Fibroblast of skin of left biceps (primary cell): ENCODE results near the gene PDZRN4.
"Not testable (repeated sequence)": the region's sequence is repeated elsewhere in the genome, so short reads cannot be mapped to it uniquely, and the experiment has no call there.

ENCODE experiments used
- DNase-seq, 2 experiments: peaks; one replicate each; pipeline ENCODE4 v3.0.0-alpha.2; 2013; ENCODE audit warnings: low read depth in 2 of 2

PDZRN4 gene

DNA sequence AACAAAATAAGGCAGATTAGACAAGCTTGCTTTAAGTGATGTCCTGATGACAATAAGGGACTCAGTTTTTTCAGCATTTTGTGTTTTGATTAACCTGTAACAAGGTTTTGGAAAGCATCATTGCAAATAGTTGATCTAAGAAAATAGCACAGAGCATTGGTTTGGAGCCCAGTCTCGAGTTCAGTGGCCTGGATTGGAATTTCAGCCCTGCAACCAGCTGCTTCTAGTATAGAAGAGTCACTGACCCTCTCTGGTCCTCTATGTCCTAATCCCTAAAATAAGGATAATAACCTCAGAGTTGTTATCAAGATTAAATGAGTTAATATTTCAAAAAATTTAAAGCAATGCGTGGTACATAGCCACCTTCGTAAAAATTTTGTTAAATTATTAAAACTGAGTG, 25.5 kb downstream of the PDZRN4 start:
- DNase-seq = no peak

DNA sequence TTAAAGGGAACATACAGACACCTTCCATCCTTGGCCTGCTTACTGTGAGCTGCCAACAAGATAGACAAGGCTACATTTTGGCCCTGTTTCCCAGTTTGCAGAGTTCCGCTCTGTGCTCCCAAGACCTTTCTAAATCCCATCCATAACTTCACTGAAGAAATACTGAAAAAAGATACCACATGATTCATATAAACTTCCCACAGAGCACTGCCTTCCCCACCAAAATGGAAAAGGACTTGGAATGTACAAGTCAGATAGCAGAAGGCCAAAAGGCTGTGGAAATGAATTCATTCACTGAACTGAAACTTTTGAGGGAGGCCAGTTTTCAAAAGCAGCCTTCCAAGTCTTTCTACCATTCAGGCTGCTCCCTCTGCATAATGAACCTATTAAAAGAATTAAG, 29.6 kb downstream of the PDZRN4 start:
- no peak for DNase-seq

DNA sequence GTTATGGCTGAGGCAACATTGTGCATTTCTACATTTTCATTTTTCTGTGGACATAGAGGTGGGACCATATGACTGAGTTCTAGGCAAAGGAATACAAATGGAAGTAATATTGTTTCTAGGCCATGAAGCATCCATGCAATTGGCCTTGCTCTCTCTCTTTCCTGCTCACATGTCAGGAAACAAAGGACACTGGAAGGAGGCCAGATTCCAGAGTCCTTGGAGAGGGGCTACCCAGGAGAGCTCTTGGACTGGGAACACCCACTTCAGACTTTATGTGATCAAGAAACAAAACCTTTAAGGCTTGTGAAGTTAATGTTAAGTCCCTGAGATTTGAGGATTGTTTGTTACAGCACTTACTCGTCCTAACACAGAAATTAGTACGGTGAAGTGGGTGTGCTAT, 32.8 kb downstream of the PDZRN4 start:
- no peak for DNase-seq

DNA sequence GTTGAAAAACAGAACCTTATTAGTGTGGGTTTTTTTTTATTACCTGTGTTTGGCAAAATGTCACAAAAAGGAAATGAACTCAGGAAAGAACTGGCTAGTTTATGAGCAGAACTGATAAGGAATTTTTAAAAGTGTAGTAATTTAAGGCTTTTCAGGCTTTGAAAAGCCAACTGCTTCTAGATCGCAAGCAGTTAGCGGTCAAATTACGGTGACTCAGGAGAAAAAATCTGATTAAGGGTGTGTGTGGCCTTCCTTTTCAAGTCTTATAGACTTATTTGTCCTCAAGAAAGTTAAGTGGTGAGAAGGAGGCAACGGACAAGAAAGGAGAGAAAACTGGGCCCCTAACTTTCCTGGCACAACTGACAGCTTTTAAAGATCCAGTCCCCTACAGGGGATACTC, 33.4 kb downstream of the PDZRN4 start:
- no peak for DNase-seq

DNA sequence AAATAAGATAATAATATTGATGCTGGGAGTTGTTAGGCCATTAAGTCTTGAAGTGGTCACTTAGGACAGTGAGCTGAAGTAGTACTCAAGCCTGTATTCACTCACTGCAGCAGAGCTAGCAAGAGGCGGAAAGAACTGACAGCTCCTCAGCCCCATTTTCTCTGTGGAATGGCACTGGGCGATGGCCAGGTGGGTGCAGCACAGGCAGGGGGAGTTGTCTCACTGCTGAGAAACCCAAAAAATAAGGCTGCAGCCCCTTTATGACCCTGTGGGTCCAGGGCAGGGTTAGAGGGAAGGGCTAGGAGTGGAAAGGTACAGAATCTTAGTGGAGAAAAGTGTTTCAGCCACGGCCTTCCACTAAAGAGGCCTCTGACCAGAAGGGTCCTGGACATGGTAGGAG, 35.5 kb downstream of the PDZRN4 start:
- DNase-seq = no peak

DNA sequence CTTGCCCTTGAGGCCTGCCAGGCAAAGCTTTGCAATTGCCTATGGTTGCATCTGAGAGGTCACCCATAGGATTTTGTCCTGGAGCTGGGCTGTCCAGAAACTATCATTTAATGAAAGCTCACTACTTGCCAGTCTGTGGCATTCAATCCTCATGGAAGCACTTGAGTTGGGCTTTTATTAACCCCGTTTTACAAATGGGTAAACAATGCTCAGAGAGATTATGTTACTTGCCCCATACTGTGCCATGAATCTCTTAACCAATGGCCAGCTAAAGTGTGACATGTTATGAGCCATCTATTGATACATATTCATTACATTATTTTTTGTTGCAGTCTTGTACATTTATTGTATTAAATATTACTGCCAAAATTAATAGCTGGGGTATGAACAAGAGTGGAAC, 35.9 kb downstream of the PDZRN4 start:
- DNase-seq = no peak

DNA sequence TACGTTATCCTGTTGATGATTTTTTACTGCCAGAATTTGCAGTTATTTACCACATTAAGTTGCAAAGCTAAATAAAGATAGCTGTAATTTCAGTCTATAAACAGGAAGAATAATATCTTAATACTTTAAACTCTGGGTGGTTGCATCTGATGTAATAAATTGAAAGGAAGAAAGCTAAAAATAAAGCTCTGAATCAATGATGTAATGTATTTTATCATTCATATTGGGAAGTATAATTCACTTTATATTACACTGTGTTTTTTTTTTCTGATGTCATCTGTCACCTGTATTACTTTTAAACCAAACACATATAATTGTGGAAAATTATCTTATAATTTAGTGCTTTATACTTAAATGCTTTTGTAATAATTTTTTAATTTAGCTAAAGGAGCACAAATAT, 37.1 kb downstream of the PDZRN4 start:
- DNase-seq = no peak

DNA sequence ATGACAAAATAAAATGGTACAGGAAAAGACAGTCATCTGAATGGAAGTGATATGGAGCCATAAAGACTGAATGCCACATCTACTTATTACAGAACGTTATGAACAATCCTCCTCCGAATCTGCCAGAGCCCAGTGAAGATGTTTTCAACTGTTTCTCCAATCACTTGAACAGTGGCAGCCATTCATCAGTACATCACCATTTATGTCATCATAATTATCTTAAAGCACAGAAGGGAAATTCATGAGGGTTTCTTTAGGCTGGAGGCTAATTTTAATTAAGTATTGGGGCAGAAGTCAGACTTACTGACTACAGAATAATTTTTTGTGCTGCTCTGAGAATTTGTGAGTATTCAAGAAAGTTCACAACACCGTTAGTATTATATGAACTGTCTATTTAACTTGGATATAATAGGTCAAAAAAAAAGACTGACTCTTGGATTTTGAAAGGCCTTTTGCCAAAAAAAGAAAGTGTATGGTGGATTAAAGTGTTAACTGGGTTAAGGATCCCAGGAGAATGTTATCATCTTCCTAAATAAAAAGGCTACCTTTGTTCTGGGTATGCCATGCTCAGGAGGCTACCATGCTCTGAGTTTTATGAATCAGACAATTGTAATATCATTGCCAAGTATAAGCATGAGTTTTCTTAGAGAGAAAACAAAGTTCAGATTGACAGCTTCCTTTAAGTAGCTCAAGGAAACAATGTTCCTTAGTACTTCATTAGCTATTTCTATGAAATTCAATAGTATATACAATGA, 40.1 kb downstream of the PDZRN4 start:
- no peak for DNase-seq

DNA sequence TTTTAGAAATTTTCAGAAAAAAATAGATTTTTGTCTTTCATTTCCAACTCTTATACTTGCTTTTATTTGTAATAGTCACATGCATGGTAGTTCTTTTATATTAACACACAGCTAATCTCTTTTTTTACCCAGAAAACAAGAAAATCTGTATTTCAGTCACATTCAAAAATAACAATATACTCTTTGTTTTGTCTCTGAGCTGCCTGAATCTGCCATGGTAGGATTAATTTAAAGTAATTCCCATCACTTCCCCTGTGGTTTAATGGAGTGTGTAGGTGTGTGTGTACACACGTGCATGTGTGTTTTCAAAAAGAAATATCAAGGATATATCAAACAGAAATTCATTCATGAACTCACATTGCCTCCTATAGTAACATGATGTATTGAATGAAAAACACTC, 42.6 kb downstream of the PDZRN4 start:
- DNase-seq = no peak

DNA sequence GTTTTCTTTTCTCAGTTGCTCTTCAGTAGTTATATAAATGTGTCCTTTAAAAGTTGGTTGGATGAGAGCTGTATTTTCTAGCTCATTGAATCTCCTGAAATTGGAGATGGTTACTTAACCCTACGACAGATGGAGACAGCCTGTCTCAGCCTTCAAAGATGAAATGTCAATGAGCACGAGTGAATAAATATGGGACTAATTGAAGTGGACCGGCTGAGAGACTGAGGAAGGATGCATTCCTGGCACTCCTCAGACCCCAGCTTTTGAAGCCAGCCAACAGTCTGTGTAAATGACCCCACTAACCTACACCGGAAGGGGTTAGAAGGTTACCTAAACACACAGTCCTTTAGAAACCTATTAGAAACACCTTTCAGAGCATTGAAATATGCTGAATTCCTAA, 46.6 kb downstream of the PDZRN4 start:
- DNase-seq = no peak

DNA sequence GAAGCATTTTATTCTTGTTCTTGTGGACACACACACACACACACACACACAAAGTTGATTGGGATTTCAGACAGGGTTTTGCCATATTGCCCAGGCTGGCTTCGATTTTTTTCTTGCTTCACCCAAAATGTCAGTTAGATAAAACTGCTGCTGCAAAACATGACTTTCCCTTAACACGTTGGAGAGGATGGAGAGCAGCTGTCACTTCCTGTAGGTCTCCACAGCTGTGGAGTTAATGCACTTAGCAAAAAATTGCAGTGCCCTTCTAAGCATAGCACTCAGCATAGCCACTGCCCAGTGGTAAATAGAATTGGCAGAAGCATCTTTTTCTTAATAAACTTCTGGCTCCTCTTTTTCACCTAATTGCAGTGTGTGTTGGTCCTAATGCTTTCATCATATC, 54.5 kb downstream of the PDZRN4 start:
- DNase-seq = no peak

DNA sequence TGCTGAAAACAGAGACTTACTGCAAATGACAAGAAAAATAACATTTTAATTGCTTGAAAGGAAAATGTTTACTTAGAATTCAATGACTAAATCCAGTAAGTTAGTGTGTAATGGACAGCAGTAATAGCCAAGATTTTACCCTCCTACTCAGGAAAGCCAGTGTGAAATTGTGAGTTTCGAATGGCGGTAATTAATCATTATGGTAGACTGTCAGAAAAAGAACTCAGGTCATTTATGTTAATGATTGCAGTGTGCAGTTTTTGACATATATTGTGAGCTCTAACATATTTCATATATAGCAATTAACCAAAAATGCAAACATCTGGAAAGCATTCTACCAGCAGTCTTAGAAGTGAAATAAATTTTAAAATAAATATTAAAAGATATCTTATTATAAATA, 60.3 kb downstream of the PDZRN4 start:
- DNase-seq = no peak

DNA sequence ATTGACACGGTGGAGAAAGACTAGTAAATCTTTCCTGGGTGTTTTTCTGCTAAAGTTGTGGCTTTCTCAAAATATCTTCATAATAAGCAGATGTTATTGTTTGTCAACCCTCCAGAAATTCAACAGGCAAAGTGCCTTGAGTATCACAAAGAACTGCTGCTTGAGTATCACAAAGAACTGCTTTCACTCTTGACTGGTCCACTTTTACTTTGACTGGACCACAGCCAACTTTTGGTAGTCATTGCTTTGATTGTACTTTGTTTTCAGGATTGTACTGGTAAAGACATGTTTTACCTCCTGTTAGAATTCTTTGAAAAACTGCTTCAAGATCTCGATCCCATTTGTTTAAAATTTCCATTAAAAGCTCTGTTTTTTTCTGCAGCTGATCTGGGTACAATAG, 62.6 kb downstream of the PDZRN4 start:
- no peak for DNase-seq

DNA sequence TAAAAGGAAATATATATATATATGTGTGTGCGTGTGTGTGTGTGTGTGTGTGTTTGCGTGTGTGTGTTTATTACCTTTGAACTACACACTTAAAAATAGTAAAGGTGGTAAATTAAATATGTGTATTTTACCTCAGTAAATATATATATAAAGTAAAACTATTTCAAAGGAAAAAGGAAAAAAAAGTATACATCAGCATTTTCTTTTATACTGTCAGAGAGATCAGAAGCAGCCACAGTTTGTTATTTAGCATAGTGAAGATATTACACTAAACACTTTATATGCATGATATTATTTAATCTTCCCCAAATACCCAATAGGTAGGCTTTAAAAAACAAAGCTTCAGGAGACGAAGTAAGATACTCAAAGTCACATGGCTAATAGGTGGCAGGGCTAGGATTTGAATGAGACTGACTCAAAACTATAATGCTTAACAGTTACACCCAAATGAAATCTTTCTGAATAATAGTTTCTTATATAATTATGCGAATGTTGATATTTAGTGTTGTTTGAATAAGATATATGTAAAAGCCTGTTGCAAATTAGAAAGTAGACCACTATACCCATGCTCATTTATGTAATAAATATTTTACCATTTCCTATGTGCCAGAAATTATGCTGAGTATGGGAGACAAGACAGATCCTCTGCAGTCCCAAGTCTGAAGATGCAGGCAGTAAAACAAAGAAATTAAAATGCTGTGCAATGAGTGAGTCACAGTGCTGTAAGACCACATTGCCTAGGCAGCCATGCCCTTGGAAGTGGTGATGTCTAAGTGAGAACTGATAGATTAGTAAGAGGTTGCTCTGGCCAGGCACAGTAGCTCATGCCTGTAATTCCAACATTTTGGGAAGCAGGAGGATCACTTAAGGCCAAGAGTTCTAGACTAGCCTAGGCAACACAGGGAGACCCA, 66.1 kb downstream of the PDZRN4 start:
- no peak for DNase-seq

DNA sequence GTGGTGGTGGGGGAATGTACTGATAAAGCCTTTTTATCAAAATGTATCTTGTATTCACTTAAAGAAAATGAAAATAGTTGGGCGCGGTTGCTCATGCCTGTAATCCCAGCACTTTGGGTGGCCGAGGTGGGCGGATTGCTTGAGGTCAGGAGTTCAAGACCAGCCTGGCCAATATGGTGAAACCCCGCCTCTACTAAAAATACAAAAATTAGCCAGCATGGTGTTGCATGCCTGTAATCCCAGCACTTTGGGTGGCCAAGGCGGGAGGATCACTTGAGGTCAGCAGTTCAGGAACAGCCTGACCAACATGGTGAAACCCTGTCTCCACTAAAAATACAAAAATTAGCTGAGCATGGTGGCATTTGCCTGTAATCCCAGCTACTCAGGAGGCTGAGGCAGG, 75.1 kb downstream of the PDZRN4 start:
- DNase-seq = not testable (repeated sequence)

DNA sequence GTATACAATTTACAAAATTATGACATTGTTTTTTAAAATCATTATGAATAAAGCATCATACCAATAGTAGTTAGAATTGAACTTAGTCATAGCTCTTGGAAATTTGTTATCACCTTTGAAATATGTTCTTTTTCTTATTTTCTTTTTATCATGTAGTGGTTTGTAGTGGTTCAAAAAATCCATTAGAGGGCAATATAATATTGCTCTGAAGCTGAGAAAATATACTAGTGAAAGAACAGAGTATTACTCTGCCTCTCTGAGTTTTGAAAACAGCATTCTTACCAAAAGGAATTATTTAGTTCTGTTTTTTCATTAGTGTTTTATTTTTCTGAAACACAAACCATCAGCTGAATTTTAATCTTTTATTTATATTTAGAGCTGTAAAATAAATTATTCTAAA, 76.2 kb downstream of the PDZRN4 start:
- no peak for DNase-seq

DNA sequence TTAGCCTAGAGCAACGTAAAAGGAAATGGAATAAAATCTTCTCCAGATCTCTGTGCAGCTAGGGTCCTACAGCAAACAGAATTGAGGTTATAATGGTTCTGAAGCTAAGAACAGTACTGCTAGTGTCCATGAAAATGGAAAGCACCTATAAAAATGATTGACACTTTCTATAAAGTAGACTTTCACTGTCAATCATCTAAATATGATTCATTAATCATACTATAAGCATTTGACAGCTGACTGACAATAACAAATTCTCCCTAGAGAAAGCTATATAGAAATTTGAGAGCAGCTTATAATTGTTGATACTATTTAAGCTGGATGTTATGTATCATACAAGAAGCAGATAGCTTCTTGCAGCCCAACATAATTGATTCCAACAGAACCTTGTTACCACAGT, 80.9 kb downstream of the PDZRN4 start:
- no peak for DNase-seq

DNA sequence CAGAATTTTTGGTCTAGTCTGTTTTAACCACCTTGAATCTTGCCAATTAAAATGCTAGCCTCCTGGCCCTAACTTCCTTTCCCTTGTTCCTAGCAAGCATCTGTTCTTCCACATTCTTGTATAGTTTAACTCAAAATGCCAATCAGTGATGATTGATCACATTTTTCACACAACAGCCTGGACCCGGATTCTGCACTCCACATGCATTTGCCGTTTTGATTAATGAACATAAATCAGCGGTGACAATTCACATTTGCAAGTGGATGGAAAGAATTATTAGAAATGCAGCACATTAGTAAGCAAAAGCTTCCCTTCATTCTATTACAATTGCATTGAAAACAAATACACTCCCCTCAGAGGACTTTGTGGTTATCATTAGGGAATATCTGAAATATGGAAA, 83.4 kb downstream of the PDZRN4 start:
- DNase-seq = no peak

DNA sequence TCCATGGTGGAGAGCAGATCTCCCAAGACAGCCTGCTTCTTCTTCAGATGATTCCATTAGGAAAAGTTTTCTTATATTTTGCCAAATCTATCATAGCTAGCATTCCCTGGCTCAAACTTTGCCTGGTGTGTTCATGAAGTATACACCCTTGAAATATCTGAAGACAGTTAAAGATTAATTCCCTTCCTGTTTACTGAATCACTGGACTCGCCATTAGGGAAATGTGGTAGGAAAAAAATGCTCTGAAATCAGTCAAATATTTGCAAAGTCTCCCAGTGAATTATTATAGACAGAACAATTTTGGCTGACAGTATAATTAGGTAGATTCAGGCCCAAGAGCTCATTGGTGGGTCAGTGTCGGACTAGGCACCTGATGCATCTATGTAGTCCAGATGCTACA, 86.5 kb downstream of the PDZRN4 start:
- no peak for DNase-seq

DNA sequence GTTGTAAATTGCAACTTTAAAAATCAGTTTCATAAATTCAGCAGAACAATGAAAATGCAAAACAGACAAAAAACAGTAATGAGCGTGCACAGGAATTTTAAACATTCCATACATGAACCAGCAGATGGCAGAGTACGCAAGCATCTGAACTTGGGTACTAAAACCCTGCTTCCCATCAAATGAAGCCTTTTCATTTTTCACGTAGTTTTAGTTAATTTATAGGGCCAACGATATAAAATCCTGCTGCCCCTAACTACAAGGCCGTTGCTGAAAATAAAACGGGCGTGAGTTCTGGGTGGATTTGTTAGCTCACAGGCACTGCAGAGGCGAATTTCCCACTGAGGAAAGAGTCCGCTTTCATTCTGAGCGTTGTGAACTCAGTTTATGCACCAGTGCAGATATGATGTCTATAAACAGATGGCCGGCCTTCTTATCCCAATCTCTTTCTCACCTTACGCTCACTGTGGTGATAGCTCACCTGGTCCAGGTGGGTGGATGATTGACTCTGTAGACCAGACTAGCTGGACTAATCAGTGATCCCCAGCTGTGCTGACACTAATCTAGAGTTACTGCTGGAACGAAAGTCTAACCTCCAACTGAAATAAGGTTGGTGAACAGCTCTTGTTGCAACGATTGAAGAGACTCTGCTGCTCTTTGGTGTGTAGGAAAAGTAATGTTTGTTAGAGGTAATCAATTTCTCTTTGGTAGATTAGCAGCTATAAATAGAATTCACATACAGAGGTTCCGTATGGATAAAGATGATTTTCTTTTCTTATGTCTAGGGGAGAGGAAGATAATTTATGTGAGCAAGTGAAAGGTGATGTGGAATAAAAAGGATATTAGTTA, 89.2 kb downstream of the PDZRN4 start:
- peak; percentile 3 to 9 for DNase-seq

DNA sequence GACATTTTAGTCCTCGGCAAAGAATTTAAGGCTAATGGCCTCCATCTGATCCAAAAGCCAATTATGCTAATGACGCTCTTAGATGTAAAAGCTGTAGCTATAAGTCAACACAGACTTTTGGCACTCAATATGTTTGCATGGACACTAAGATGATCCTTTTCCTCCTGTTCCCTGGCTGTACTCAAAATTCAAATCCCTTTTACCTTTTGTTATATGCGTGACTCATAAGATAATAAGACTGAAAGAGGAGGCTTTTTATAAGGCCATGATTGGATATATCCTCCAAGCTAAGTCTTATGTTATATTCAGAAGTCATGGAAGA, 89.8 kb downstream of the PDZRN4 start:
- DNase-seq = no peak

DNA sequence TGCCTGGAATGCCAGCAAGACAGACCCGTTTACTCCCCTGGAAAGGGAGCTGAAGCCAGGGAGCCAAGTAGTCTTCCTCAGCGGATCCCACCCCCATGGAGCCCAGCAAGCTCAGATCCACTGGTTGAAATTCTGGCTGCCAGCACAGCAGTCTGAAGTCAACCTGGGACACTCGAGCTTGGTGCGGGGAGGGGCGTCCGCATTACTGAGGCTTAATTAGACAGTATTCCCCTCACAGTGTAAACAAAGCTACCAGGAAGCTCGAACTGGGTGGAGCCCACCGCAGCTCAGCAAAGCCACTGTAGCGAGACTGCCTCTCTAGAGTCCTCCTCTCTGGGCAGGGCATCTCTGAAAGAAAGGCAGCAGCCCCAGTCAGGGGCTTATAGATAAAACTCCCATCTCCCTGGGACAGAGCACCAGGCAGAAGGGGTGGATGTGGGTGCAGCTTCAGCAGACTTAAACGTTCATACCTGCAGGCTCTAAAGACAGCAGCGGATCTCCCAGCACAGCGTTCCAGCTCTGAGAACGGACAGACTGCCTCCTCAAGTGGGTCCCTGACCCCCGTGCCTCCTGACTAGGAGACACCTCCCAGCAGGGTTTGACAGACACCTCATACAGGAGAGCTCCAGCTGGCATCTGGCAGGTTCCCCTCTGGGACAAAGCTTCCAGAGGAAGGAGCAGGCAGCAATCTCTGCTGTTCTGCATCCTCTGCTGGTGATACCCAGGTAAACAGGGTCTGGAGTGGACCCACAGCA, 92.4 kb downstream of the PDZRN4 start:
- not testable (repeated sequence) for DNase-seq
